IMR-90 (cell line): ENCODE results near the gene IFNA4. TPM values are rescaled to one million over a fixed set of nuclear protein-coding genes. Genes with fewer than 3 reads are reported as not detected.
"Not testable (repeated sequence)": the region's sequence is repeated elsewhere in the genome, so short reads cannot be mapped to it uniquely, and the experiment has no call there.

Experiments
- ATAC-seq: fragments of 200-7000 bp; cut with Tn5 transposase; 2 replicates; pipeline ENCODE4 v1.9.1; 2020; ENCODE audit warnings: low read depth, mild to moderate bottlenecking, moderate library complexity
- BruUV-seq: library from RNA; stranded (reverse); fragments of 400-500 nt; replicated peaks from 2 replicates; lab custom pipeline; 2021; lab: Mats Ljungman, UMichigan
- CTCF ChIA-PET: fragments of 300-600 bp; formaldehyde crosslinking; extraction: SDS; loops from one replicate; lab custom pipeline; 2021; ENCODE audit warnings: antibody characterized with exemption; lab: Yijun Ruan, JAX
- POLR2A ChIA-PET: fragments of 300-600 bp; sonication (Branson Sonifier 250); formaldehyde crosslinking; loops from one replicate; lab custom pipeline; 2022; ENCODE audit warnings: antibody characterized with exemption; ENCODE audit not compliant: unreplicated experiment; lab: Charles Lee
- DNase-seq: peaks from one replicate; pipeline ENCODE4 v3.0.0; 2013
- H2AFZ ChIP-seq: replicated peaks from 2 replicates; pipeline ENCODE3; 2013; ENCODE audit warnings: low read length, mild to moderate bottlenecking; ENCODE audit not compliant: poor library complexity
- H2AK5ac ChIP-seq: 2 replicates; pipeline ENCODE4 v1.6.1; 2013; ENCODE audit warnings: low read depth, low read length, inconsistent platforms
- H2AK9ac ChIP-seq: replicated peaks from 2 replicates; pipeline ENCODE3; 2013; ENCODE audit warnings: mild to moderate bottlenecking, low read depth, low read length, moderate library complexity; ENCODE audit not compliant: poor library complexity
- H2BK120ac ChIP-seq: 2 replicates; pipeline ENCODE4 v1.6.1; 2013; ENCODE audit warnings: low read depth, low read length, inconsistent platforms
- H2BK15ac ChIP-seq: 3 replicates; pipeline ENCODE4 v1.6.1; 2013; ENCODE audit warnings: low read depth, low read length, inconsistent platforms
- H2BK20ac ChIP-seq: 2 replicates; pipeline ENCODE4 v1.6.1; 2013; ENCODE audit warnings: low read depth, mild to moderate bottlenecking, inconsistent platforms, low read length, moderate library complexity
- H2BK5ac ChIP-seq: 2 replicates; pipeline ENCODE4 v1.6.1; 2013; ENCODE audit warnings: mild to moderate bottlenecking, low read depth, low read length, inconsistent platforms; ENCODE audit not compliant: poor library complexity, severe bottlenecking
- H3K14ac ChIP-seq: replicated peaks from 2 replicates; pipeline ENCODE4 v1.6.1; 2013; ENCODE audit warnings: low read depth, low read length, inconsistent platforms
- H3K18ac ChIP-seq: 2 replicates; pipeline ENCODE4 v1.6.1; 2013; ENCODE audit warnings: low read depth, low read length, control low read depth
- H3K23ac ChIP-seq: 2 replicates; pipeline ENCODE4 v1.6.1; 2013; ENCODE audit warnings: low read depth, low read length, inconsistent platforms
- H3K27ac ChIP-seq: 2 replicates; pipeline ENCODE4 v1.5.1; 2013; ENCODE audit warnings: mild to moderate bottlenecking, control low read depth, low read length; ENCODE audit not compliant: insufficient read depth
- H3K27me3 ChIP-seq: 2 replicates; pipeline ENCODE4 v1.6.1; 2013; ENCODE audit warnings: low read length; ENCODE audit not compliant: control insufficient read depth, insufficient read depth
- H3K36me3 ChIP-seq: 2 replicates; pipeline ENCODE4 v1.6.1; 2013; ENCODE audit warnings: low read length, mixed read lengths; ENCODE audit not compliant: control insufficient read depth, insufficient read depth
- H3K4ac ChIP-seq: 2 replicates; pipeline ENCODE4 v1.6.1; 2013; ENCODE audit warnings: low read depth, low read length, inconsistent platforms
- H3K4me1 ChIP-seq: 2 replicates; pipeline ENCODE4 v1.6.1; 2013; ENCODE audit warnings: low read length, mixed read lengths; ENCODE audit not compliant: control insufficient read depth, insufficient read depth
- H3K4me2 ChIP-seq: 2 replicates; pipeline ENCODE4 v1.6.1; 2013; ENCODE audit warnings: low read depth, mild to moderate bottlenecking, control low read depth, low read length, moderate library complexity
- H3K4me3 ChIP-seq: 2 replicates; pipeline ENCODE4 v1.5.1; 2013; ENCODE audit warnings: low read depth, mild to moderate bottlenecking, control low read depth, low read length, moderate library complexity; ENCODE audit not compliant: insufficient read depth
- H3K56ac ChIP-seq: 2 replicates; pipeline ENCODE4 v1.6.1; 2013; ENCODE audit warnings: low read length, inconsistent platforms; ENCODE audit not compliant: insufficient read depth; ENCODE audit errors: extremely low read depth
- H3K79me1 ChIP-seq, 2 experiments: 2 replicates each; pipeline ENCODE4 v1.6.1; 2013; ENCODE audit warnings: low read length in 2 of 2, inconsistent platforms in 1 of 2, low read depth in 1 of 2
- H3K9ac ChIP-seq: 2 replicates; pipeline ENCODE4 v1.6.1; 2013; ENCODE audit warnings: low read depth, low read length, control low read depth
- H3K9me1 ChIP-seq: 2 replicates; pipeline ENCODE4 v1.6.1; 2013; ENCODE audit warnings: low read length, inconsistent platforms; ENCODE audit not compliant: insufficient read depth
- H3K9me3 ChIP-seq: 2 replicates; pipeline ENCODE4 v1.6.1; 2013; ENCODE audit warnings: low read length; ENCODE audit not compliant: control insufficient read depth, insufficient read depth
- H4K20me1 ChIP-seq: 2 replicates; pipeline ENCODE4 v1.6.1; 2013; ENCODE audit warnings: low read length, inconsistent platforms; ENCODE audit not compliant: insufficient read depth
- H4K5ac ChIP-seq: 2 replicates; pipeline ENCODE4 v1.6.1; 2013; ENCODE audit warnings: mild to moderate bottlenecking, low read depth, low read length, control low read depth
- H4K8ac ChIP-seq, 2 experiments: 2 replicates each; pipeline ENCODE4 v1.6.1; 2013; ENCODE audit warnings: low read depth in 2 of 2, low read length in 2 of 2, control low read depth in 1 of 2, inconsistent platforms in 1 of 2
- H4K91ac ChIP-seq: 2 replicates; pipeline ENCODE4 v1.6.1; 2013; ENCODE audit warnings: low read depth, low read length, inconsistent platforms; ENCODE audit not compliant: insufficient read depth
- RAD21 ChIP-seq: IDR thresholded peaks from 2 replicates; pipeline ENCODE4 v1.6.1; 2012; ENCODE audit warnings: low read length, improper control_type of control experiment
- WGBS, 2 experiments: methylation state at CpG; one replicate each; pipeline versions ENCODE4 v1.1.5 to v1.1.7; 2013; ENCODE audit warnings: missing lambda C conversion rate in 2 of 2; ENCODE audit not compliant: insufficient read length in 1 of 2; ENCODE audit errors: extremely low coverage in 2 of 2; 5-methylcytosine and 5-hydroxymethylcytosine counted together
- dilution Hi-C: fragments of 300-500 bp; cut with HindIII; formaldehyde crosslinking; loops from one replicate; pipeline ENCODE4 v1.14.3; 2018; ENCODE audit warnings: low sequenced_read_pairs; ENCODE audit not compliant: unreplicated experiment
- in situ Hi-C: fragments of 300-500 bp; cut with MboI; formaldehyde crosslinking; loops from 3 replicates; pipeline ENCODE4 v1.14.3; 2019; ENCODE audit warnings: low sequenced_read_pairs, inconsistent platforms, mixed read lengths
- intact Hi-C: fragments of 100-400 bp; cut with micrococcal nuclease; formaldehyde crosslinking; loops from 2 replicates; pipeline ENCODE4 v1.10.0; 2022
- polyA plus RNA-seq, 3 experiments: library from polyadenylated mRNA; depleted of rRNA; stranded (reverse); fragments of >200 nt; gene quantifications; 2 replicates each; pipeline ENCODE4 v1.2.3, GENCODE V29; 2012; ENCODE audit warnings: low replicate concordance in 1 of 3
- total RNA-seq: library from RNA; depleted of rRNA; stranded (reverse); fragments of >200 nt; gene quantifications from 2 replicates; pipeline ENCODE4 v1.2.3, GENCODE V29; 2012
- TF ChIP-seq, protein P1 (sequence below): conservative IDR thresholded peaks from 2 replicates; pipeline ENCODE4 v1.5.1; 2012; ENCODE audit warnings: mild to moderate bottlenecking, low read depth, low read length, improper control_type of control experiment

The IFNA4 gene
- total and polyA plus RNA-seq, 2 of the 4 experiments (the other 2 are of a cell fraction): not detected

- intact Hi-C loops, H3K4me3 ChIP-seq, BruUV-seq, H3K9me1 ChIP-seq, H4K91ac ChIP-seq, H2BK120ac ChIP-seq, H3K4ac ChIP-seq, H4K20me1 ChIP-seq, H3K9me3 ChIP-seq, H3K56ac ChIP-seq, H2AFZ ChIP-seq, H3K79me1 ChIP-seq, H3K23ac ChIP-seq, H3K4me2 ChIP-seq, dilution Hi-C loops, H3K27me3 ChIP-seq, H3K27ac ChIP-seq, H3K36me3 ChIP-seq, H2BK20ac ChIP-seq, H3K14ac ChIP-seq, H3K18ac ChIP-seq, in situ Hi-C loops, H2BK5ac ChIP-seq, H3K4me1 ChIP-seq, H3K9ac ChIP-seq, H4K8ac ChIP-seq, H2AK5ac ChIP-seq, H2AK9ac ChIP-seq, H4K5ac ChIP-seq, H2BK15ac ChIP-seq: not testable (repeated sequence)
- ATAC-seq (peak; percentile 94), DNase-seq (peak; percentile 0)
- CTCF ChIA-PET: interaction anchor here (0.6 to 1.5 kb wide), 4 partner anchors 12 to 514 kb away, joined by 3 to 5 read pairs (median 3); no protein-coding TSS in a partner anchor
- no CpG with 5 or more reads among the region's 6 CpGs for WGBS, 2 experiments
- POLR2A ChIA-PET: interaction anchor here (0.7 kb wide), 1 partner anchor 67 kb away, joined by 3 read pairs; no protein-coding TSS in a partner anchor
- TF ChIP-seq, protein P1, sequence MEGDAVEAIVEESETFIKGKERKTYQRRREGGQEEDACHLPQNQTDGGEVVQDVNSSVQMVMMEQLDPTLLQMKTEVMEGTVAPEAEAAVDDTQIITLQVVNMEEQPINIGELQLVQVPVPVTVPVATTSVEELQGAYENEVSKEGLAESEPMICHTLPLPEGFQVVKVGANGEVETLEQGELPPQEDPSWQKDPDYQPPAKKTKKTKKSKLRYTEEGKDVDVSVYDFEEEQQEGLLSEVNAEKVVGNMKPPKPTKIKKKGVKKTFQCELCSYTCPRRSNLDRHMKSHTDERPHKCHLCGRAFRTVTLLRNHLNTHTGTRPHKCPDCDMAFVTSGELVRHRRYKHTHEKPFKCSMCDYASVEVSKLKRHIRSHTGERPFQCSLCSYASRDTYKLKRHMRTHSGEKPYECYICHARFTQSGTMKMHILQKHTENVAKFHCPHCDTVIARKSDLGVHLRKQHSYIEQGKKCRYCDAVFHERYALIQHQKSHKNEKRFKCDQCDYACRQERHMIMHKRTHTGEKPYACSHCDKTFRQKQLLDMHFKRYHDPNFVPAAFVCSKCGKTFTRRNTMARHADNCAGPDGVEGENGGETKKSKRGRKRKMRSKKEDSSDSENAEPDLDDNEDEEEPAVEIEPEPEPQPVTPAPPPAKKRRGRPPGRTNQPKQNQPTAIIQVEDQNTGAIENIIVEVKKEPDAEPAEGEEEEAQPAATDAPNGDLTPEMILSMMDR: peak; percentile 45
- TF ChIP-seq RAD21: peak; percentile 18; the same call in 1 of the 2 replicates
Observed at GRCh38 chr9:21194867-21195776, 7.7 kb upstream of the IFNA4 start.
